GM19455 (cell line): ENCODE results near the gene KCNQ5.
A peak's percentile ranks its signal among the peaks of the same experiment; 100 is the strongest.

Experiments
- ATAC-seq: cut with Tn5 transposase; IDR thresholded peaks from one replicate; pipeline ENCODE4 v1.9.1; 2021; ENCODE audit not compliant: unreplicated experiment

KCNQ5 gene

DNA sequence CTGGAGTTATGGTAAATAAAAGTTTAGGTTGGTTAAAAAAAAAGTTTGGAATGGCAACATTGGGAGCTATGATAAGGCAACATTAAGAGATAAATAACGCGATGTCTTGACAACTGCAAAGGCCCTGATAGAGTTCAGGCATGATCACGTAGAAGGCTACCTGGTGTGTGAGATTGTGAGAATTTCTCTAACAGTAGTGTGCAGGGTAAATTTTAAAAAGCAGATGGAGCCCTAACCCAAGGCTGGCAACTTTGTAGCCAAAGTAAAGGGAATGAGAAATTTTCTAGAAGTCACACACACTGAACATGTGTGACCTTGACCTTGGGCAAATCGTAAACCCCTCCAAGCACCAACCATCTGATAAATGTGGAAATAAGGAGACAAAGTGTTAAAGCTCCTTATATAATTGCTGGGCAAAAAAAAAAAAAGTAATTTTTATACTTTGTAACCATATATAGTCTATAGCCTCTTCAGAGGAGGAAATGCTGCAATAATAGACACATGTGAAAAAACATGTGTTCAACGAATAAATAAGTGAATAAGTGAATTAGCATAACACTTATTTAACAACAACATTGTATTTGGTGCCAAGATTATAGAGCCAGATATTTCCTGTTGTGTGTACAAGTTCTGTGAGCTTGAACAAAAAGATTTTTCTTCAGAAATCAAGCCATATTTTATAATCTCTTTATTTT, 18.2 kb downstream of the KCNQ5 start:
- ATAC-seq: no peak

DNA sequence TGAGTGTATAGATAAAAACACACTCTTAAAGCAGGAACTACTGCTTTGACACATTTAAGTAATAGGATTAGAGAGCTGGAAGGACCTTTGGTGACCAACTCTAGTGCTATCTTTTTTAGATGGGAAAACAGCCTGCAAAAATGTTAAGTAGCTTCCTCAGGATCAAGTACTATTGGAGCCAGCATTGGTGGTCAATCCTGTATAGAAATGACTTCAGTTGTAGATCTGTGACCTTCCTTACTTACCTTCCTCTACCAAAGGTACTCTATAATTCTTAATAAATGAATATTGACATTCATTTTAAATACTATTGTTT, 18.7 kb downstream of the KCNQ5 start:
- ATAC-seq: no peak

DNA sequence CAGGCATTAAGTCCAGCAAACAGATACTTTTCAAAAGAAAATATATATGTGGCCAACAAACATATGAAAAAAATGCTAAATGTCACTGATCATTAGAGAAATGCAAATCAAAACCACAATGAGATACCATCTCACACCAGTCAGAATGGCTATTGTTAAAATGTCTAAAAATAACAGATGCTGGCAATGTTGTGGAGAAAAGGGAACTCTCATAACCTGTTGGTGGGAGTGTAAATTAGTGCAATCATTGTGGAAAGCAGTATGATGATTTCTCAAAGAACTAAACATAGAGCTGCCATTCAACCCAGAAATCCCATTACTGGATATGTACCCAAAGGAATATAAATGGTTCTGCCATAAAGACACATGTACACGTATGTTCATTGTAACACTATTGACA, 20.6 kb downstream of the KCNQ5 start:
- no peak for ATAC-seq

DNA sequence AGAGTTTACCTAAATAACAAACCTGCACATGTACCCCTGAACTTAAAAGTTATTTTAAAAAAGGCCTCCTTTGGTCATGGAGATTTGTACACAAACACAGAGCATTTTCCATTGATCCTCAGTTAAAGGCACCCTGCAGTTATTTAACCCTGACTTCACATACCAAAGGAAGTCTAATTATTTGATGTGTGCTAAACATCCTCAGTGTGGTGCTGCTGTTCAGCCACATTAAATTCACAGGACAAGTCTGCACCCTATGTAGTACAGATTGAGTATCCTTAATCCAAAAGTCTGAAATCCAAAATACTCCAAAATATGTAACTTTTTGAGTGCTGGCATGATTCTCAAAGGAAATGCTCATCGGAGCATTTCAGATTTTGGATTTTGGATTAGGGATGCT, 21.4 kb downstream of the KCNQ5 start:
- ATAC-seq: no peak

DNA sequence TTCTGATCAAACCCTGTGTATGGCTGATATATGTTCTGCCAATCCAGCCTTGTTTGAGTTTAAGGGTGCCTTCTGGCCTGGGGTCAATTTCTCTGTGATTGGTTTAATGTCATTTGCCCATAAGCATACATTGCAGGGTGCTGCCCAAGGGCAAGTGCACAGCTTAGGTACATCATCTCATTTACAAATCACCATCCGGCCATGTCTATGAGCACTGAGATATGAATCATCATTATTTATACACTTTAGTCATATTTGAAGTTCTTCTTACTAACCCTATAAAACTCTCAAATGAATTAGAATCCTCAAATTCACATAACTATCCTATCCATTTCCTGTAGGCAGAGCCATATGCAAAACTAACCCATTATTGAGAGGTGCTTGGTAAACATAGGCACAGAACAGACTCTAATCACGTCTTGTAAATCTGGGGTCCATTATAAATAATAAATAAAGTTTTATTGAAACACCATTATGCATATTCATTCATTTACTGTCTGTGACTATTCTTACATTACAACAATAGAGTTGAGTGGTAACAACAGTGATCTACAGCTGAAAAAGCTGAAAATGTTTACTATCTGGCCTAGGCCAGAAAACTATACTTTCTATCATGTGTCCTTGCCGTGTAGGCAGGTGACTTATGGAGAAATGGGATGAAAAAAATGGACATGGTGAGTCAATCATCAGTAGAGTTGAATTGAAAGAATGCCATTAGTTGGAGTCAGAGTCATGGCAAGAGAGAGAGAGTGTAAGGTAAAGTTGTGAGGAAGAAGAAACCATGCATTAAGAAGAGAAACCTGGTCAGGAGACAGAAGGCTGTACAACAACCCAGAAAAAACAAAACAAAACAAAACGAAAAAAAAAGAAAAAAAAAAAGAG, 25.0 kb downstream of the KCNQ5 start:
- ATAC-seq: no peak

DNA sequence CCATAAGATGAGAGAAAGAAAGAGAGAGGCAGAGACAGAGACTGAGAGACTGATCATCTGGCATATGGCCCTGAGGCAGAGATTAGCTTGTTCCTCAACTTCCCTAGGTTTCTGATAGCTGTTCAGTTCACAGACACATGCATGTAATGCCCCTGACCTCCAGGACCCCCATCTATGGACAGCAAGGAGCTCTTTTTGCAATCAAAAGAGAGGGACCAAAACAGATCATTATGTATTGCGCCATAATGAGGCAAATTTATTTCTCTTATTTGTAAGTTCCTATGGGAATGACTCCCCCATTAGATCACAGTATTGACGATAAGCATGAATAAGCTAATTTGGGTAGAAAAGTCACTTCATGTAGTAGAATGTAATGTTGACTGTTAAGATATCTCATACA, 25.6 kb downstream of the KCNQ5 start:
- no peak for ATAC-seq

DNA sequence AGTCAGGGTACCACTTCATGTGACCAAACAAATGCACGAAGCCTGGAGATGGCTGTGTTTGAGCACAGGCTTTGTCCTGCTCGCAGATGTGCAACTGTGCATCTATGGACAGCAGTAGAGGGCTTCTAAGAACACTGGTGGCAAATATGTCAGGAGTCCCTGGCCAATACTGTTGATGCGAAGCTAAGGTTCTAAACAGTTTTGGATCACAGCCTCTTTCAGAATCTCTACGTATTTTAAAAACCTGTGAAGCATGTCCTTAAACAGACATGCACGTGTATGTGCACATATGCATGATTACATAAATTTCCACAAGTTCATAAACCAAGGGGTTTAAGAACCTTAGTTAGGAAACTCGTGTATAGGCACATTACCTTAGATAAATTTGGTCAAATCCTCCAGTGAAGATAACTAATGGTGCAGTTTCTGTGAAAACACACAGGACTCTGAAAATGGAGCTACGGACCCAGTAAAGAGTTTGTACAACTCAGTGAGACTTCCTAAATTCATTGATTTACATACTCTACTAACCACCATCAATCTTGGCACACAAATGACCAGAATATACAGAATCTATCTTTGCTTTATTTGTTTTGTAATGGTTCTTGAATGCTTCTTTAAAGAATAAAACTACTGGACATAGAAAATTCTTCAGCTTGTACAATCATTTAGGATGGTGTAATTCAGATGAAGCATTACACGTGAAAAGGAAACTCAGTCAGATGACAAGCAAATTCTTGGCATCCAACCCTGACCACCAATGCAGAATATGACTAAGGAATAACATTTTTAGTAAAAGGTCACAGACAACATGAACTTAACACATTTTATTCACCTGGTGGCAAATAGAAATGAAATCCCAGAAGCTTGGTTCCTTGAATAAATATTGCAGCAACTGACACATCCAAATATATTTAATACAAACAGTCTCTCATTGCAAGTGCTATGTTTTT, 27.4 kb downstream of the KCNQ5 start:
- ATAC-seq: peak; percentile 49

DNA sequence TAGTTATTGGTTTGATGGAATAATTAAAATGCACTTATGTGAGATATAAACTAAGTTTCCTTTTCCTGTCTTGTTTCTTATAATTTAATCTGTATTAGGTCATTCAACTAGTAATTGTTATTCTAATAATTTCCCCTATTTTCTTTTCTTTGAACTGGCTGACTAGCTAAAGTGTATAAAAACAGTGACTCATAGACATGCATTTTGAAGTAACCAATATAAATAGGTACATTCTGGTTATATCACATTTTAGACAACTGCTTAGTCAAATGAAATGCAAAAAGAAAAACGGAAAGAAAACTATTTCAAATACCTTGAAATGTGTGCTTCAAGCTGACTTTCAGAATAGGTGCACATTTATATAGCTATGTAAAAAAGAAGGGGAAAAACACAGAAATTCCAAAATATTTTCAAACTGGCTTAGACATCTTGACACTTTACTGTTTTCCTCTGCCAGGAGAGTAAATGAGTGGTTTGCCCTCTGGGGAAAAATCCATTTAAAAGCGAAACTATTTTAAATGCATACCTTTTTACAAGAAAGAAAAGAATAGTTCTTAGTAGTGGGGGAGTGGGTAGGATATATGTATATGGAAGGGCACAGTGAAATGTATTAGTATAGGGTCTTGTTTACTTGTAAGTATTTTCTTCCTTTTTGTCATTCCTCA, 28.3 kb downstream of the KCNQ5 start:
- ATAC-seq: no peak

DNA sequence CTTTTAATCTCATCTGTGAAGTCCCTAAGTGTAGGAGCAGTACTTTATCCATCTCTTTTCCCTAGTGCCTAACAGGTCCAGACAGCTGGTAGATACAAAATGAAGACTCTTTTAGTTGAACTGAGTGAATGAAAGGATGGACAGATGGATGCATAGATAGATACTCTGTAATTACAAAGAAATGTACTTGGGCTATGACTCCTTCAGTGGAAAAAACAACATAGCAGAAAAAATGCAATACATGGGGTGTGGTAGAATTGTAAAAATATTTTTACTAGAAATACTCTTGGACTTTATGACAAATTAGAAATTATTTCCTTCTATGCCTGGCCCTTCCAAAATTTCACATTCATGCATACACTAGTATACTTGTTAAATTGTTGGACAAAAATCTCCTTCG, 29.3 kb downstream of the KCNQ5 start:
- ATAC-seq: no peak

DNA sequence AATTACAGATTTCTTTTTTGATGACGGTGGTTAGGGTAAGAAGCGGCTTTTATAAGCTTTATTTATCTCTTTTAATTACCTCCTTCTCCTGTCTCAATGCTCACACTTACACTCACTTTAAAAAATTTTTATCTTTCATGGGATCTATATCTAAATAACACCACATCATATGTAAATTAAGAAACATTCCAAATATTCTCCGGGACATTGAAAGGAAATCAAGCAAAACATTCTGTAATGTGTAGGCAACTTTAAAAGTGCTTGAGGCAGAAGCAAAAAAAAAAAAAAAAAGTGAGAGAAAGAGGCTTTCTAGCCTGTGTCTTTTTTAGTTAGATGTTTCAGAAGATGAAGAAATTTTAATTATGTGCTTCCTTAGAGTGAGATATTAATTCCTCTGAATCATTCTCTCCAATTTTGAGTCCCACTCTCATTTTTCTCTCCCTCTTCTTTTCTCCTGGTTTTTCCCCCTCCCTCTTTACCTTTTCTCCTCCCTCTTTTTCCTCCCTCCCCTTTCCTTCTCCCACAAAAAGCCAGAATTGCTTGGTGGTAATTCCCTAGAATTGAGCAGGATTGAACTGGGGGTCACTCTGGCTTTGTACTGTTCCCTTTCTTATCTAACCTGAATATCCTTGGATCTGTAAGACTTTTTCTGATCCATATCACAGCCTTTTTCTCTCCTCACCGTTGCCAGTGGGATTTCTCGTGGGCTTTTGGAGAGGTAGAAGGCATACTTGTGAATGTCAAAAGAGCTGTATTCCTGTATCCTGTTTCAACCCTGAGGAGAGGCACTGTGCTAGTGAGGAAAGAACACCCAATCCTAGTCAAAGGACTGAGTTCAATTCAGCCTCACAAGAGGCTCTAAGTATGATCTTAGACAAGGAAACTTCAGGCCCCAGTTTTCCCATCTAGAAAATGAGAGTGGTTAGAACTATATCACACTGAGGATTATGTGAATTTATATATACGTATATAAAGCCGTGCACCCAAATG, 30.4 kb downstream of the KCNQ5 start:
- no peak for ATAC-seq

DNA sequence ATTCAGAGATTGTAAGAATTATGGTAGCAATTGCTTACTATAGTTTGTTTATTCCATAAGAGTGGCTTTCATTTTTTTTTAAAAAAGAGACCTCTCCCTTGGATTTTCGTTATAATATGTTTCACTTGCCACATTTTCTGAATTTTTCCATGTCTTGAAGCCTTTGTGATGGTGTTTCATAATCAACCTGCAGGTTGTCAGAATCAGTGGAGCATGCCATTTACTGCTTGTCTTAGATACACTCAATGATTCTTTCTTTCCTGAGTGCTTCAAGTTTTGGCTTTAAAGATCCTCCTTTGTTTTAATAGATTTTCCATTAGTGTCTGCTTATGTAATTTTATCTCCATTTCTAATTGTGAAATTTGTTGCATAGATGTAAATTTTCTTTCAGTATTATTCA, 31.2 kb downstream of the KCNQ5 start:
- no peak for ATAC-seq

DNA sequence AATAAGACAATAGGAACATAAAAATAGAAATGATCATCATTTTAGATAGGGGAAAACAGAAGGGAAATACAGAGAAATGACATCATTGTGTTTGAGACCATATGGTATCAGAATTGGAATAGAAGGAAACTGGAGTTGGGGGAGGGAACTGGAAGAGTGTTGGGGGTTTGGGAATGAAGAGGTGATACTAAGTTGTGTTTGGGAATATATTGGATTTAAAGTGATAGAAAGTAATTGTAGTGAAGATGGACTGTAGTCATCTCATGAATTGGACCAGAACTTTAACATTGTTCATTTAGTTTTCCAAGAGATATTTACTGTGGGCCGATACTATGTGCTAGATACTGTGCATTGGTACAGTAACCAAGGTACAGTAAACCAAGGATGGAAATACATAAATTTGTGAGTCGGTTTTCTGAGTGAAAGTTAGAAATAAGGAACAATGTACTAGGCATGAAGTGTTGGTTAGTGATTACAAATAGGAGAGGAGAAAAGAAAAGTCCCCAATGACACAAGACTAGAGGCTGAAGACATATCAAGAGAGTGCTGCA, 32.3 kb downstream of the KCNQ5 start:
- ATAC-seq: peak; percentile 77

DNA sequence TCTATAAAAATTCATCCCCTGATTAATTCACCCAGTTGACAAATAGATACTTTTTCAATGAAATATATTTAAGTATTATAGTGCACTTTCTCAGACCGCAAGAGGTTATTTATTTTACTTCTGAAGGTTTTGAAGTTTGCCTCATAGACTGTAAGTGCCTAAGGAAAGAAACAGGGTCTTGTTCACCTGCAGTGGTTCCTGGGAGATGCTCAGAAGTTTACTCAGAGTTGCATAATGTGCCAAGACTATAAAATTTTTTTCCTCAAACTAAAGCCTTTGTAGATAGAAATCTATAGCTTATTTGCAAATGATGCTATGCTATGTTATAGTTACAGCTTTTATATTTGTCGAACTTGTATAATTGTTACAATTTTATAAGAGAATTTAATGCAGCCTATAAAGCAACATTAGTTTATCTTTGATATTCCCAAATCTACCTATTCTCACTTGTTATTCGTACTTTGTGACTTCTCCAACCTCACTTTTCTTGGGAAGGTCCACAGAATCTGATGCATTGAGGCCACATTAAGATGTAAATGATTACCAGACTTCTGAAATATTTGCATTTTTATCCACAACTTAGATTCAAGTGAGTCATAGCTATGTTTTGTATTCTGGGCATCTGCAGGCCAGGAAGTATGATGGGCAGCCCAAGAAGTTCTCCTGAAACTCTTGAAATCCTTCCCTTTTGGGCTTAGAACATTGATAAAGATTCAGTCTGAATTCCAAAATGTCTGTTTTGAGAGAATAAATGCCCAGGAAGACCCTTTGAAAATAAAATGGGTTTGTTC, 35.7 kb downstream of the KCNQ5 start:
- no peak for ATAC-seq

DNA sequence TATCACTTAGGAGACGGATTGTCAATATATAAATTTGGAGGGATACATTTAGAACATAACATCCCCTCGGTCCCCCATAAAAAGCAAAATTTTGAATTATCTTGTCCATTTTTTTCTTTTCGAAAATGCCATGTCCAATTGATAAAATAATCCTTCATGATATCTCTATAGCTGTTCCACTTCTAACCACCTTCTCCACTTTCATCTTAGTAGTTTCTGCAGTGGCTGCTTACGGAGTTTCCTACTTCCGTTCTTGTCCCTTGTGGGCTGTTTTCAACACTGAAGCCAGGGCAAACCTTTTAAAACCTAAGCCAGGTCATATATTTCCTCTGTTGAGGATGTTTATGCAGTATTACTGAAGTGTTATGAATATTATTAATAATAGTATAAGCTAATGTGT, 37.9 kb downstream of the KCNQ5 start:
- ATAC-seq: no peak

DNA sequence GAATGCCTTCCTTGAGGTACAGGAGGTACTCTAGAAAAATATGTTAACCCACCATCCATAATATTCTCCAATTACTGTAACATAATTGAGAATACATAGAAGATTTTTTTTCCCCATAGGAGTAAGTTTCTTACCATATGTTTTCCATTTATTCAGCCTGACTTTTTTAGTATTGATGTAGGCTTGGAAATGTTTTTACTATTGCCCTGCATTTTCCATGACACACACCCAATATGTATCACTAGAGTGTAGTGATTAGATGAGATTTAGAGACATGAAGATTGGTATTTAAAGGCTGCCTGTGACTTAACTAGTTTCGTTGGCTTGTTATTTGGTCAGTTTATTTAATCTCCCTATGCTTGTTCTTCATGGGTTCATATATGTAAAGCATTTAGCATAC, 39.5 kb downstream of the KCNQ5 start:
- no peak for ATAC-seq

DNA sequence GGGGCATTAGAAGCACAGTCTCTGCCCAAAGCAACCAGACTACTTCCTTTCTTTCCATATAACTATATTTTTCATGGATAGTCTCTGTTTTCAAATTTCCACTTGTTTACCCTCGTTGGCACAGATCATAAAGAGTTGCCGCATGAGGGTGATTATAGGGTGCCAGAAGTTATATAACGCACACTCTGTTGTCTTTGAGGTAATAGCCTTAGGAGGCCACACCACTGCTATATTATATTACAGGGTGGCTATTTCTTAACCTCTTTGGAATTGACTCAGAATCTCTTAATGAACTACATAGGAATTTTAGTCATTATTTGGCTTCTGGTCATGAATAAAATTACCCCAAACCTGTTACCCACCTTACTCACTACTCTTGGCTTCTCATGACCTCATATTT, 43.7 kb downstream of the KCNQ5 start:
- no peak for ATAC-seq

DNA sequence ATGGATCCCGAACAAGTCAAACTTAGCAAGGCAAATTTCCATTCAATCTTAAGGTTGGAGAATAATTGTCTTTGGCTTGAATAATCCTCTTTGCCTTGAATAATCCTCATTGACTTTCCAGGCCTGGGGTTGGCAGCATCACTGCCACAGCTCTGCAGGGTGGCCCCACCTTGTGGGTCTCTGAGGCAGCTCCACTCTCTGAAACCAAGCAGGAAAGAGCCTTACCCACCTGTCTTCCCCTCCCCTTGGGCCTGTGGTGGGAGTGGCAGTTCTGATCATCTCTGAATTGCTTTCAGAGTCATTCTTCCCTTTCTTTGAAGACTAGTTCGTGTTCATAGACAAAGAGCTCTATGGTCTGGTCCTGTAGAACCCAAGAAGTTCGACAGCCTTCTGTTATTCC, 47.5 kb downstream of the KCNQ5 start:
- ATAC-seq: no peak

DNA sequence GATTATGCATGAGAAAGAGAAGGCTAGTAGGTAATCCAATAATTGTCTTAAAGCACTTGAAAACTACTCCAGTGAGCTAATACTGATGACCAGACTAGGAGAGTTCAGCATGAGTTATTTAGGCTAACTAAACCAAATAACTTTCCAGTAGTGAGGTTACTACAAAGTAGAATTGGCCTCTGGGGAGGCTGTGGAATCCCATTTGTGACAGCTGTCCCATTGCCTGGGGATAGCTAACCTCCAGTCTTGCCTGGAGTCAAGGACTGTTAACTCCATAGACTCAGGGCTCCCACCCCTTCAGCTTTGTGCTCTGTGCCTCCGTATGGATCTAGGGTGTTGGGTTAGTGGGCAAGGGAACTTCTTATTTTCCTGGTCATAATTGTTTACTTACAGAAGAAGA, 51.0 kb downstream of the KCNQ5 start:
- ATAC-seq: no peak

DNA sequence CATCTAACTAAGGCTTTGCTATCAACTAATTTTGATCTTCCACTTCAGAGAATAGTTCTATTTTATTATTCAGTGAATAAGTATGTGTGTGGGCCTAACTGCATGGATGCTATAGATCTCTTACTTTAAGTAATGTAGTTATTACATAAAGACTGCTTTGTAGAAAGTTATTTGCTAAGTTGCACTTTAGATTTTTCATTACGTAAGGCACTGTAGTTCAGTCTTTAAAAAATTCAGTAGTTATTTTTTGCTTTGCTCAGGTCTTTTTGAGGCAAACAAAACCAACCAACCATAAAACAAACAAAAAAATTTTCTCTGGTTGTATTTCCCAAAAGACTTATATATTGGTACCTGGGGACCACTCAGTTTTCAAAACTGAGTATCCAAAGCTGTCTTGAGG, 53.0 kb downstream of the KCNQ5 start:
- no peak for ATAC-seq
